ENCODE data around the gene MEG3. TPM values are rescaled to one million over a fixed set of nuclear protein-coding genes. Genes with fewer than 3 reads are reported as not detected.
"Not testable (repeated sequence)": the region's sequence is repeated elsewhere in the genome, so short reads cannot be mapped to it uniquely, and the experiment has no call there.

Gene MEG3
- total RNA-seq, 1 donor from 2014 or later = 46.1 TPM

DNA sequence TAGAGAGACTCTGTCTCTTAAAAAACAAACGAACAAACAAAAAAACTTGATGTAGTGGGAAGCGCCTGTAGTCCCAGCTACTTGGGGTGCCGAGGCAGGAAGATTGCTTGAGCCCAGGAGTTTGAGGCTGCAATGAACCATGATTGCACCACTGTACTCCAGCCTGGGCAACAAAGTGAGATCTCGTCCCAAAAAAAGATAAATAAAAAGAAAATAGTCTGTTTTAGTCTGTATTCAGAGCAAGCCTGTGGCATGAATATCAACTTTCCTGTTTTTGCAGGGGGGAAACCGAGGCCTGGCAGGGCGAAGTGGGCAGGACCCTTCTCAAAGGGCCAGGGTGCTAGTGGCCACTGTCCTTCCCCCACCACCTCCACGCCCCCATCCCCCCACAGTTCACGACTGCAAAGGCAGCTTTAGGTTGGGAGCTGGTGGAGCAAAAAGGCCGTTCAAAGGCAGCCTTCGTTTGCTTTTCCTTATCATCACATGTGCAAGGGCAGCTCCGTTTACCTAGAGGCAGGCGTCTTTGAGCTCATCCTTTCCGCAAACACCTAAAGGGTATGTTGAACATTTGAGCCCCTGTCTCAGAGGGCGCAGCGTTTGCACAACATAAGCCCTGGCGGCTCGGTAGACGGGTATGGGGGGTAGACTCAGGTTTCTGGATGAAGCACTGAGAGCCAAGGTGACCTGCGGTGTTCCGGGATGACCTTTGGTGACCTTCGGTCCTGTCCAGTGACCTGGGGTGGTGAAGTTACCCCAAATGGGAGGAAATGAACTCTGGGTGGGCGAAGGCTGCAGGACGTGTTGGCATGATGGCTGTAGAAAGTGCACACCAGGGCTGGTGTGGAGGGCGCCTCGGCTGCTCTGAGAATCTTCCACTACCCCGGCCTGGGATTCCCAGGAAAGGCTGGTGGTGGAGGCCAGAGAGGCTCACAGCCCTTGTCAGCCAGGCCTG lies 8.7 kb upstream of the MEG3 start:
- TF ChIP-seq, protein P1, sequence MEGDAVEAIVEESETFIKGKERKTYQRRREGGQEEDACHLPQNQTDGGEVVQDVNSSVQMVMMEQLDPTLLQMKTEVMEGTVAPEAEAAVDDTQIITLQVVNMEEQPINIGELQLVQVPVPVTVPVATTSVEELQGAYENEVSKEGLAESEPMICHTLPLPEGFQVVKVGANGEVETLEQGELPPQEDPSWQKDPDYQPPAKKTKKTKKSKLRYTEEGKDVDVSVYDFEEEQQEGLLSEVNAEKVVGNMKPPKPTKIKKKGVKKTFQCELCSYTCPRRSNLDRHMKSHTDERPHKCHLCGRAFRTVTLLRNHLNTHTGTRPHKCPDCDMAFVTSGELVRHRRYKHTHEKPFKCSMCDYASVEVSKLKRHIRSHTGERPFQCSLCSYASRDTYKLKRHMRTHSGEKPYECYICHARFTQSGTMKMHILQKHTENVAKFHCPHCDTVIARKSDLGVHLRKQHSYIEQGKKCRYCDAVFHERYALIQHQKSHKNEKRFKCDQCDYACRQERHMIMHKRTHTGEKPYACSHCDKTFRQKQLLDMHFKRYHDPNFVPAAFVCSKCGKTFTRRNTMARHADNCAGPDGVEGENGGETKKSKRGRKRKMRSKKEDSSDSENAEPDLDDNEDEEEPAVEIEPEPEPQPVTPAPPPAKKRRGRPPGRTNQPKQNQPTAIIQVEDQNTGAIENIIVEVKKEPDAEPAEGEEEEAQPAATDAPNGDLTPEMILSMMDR (IDR thresholded peaks at IDR 0.05; ENCODE audit: insufficient read depth, low read length, poor library complexity, severe bottlenecking) = no peak
- Histone ChIP-seq H3K36me3 (ENCODE audit: control insufficient read depth, insufficient read depth, low read length) (no peaks in the 10 kb centered on the region), H3K4me3 (ENCODE audit: low read depth, low read length) (no peak overlapping the region), H3K27me3 (ENCODE audit: control insufficient read depth, insufficient read depth, low read length) (peaks cover 8% of the 10 kb centered on the region)
- DNase-seq (ENCODE audit: low read depth) = no peak

GRCh38 chr14:100818221-100818699 lies 7.7 kb upstream of the MEG3 start:
- TF ChIP-seq, protein P1 (IDR thresholded peaks at IDR 0.05; ENCODE audit: insufficient read depth, low read length, poor library complexity, severe bottlenecking) = no peak
- DNase-seq (ENCODE audit: low read depth) = no peak
- H3K27me3 ChIP-seq (ENCODE audit: control insufficient read depth, insufficient read depth, low read length) = peaks cover 10% of the 10 kb centered on the region
- H3K36me3 ChIP-seq (ENCODE audit: control insufficient read depth, insufficient read depth, low read length) = no peaks in the 10 kb centered on the region
- H3K4me3 ChIP-seq (ENCODE audit: low read depth, low read length) = no peak overlapping the region

DNA sequence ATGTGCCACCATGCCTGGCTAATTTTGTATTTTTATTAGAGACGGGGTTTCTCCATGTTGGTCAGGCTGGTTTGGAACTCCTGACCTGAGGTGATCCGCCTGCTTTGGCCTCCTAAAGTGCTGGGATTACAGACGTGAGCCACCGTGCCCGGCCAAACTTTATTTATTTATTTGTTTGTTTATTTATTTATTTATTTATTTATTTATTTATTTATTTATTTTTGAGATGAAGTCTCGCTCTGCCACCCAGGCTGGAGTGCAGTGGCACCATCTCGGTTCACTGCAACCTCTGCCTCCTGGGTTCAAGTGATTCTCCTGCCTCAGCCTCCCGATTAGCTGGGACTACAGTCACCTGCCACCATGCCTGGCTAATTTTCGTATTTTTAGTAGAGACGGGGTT lies 7.0 kb upstream of the MEG3 start:
- not testable (repeated sequence) for H3K27me3 ChIP-seq (ENCODE audit: control insufficient read depth, insufficient read depth, low read length); DNase-seq (ENCODE audit: low read depth); H3K36me3 ChIP-seq (ENCODE audit: control insufficient read depth, insufficient read depth, low read length); H3K4me3 ChIP-seq (ENCODE audit: low read depth, low read length)

- H3K4me3 ChIP-seq (ENCODE audit: low read depth, low read length) = no peak overlapping the region
- H3K36me3 ChIP-seq (ENCODE audit: control insufficient read depth, insufficient read depth, low read length) = no peaks in the 10 kb centered on the region
- peaks cover 9% of the 10 kb centered on the region for H3K27me3 ChIP-seq (ENCODE audit: control insufficient read depth, insufficient read depth, low read length)
- TF ChIP-seq, protein P1 (IDR thresholded peaks at IDR 0.05; ENCODE audit: insufficient read depth, low read length, poor library complexity, severe bottlenecking) = no peak
- no peak for DNase-seq (ENCODE audit: low read depth)
These were observed 6.5 kb upstream of the MEG3 start for GRCh38 chr14:100819453-100819828.

- Histone ChIP-seq H3K4me3 (ENCODE audit: low read depth, low read length) (no peak overlapping the region), H3K27me3 (ENCODE audit: control insufficient read depth, insufficient read depth, low read length) (peaks cover 13% of the 10 kb centered on the region), H3K36me3 (ENCODE audit: control insufficient read depth, insufficient read depth, low read length) (no peaks in the 10 kb centered on the region)
- no peak for DNase-seq (ENCODE audit: low read depth)
- TF ChIP-seq, protein P1 (IDR thresholded peaks at IDR 0.05; ENCODE audit: insufficient read depth, low read length, poor library complexity, severe bottlenecking) = no peak
These were observed 6.0 kb upstream of the MEG3 start for GRCh38 chr14:100819829-100820475.

DNA sequence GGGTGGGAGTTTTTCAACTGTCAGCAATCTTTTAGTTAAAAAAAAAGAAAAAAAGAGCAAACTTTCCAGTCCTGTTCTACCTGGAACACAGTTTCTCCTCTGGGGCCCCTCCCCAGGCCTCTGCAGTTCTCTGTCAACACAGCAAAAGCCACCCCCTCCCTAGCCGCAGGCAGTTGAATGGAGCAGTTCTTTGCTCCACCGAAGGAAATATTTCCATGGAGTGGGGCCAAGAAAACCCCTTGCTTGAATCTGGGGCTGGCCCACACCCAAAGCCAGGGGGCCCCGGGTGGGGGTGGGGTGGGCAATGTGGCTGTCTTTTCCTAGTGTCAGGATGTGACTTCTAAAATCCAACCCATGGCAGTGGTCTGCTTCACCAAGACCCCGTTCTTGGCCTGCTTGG lies 5.0 kb upstream of the MEG3 start:
- TF ChIP-seq, protein P1 (IDR thresholded peaks at IDR 0.05; ENCODE audit: insufficient read depth, low read length, poor library complexity, severe bottlenecking) = no peak
- DNase-seq (ENCODE audit: low read depth) = no peak
- Histone ChIP-seq H3K4me3 (ENCODE audit: low read depth, low read length) (no peak overlapping the region), H3K36me3 (ENCODE audit: control insufficient read depth, insufficient read depth, low read length) (no peaks in the 10 kb centered on the region), H3K27me3 (ENCODE audit: control insufficient read depth, insufficient read depth, low read length) (peaks cover 23% of the 10 kb centered on the region)
